ENCODE results near the gene THAP10. TPM values are rescaled to one million over a fixed set of nuclear protein-coding genes. Genes with fewer than 3 reads are reported as not detected.
"Not testable (repeated sequence)": the region's sequence is repeated elsewhere in the genome, so short reads cannot be mapped to it uniquely, and the experiment has no call there.

The THAP10 gene
- total RNA-seq, 2 donors from 2014 or later, result 1.3 to 3.0 TPM

GRCh38 chr15:70932397-70932796, 40.2 kb upstream of the THAP10 start:
- H3K4me1 ChIP-seq, result no peaks in the 10 kb centered on the region
- DNase-seq (no peak), ATAC-seq (no peak)
- no peak overlapping the region for H3K4me3 ChIP-seq
- intact Hi-C loops (cut with DNase I), result no loop called here
- no peaks in the 10 kb centered on the region for H3K9me3 ChIP-seq
- H3K27ac ChIP-seq, result no peak overlapping the region
- TF ChIP-seq CTCF (IDR thresholded peaks at IDR 0.05) (no peak), POLR2A (IDR thresholded peaks at IDR 0.05) (no peak)
- WGBS, 2 donors, result 64 to 68% methylated on average over 2 of the region's 2 CpGs
- H3K27me3 ChIP-seq, result no peaks in the 10 kb centered on the region
- no peaks in the 10 kb centered on the region for H3K36me3 ChIP-seq (replicated peaks in 1 of 2; ENCODE audit: insufficient read depth in 1 of 2, low read depth in 2 of 2)

DNA sequence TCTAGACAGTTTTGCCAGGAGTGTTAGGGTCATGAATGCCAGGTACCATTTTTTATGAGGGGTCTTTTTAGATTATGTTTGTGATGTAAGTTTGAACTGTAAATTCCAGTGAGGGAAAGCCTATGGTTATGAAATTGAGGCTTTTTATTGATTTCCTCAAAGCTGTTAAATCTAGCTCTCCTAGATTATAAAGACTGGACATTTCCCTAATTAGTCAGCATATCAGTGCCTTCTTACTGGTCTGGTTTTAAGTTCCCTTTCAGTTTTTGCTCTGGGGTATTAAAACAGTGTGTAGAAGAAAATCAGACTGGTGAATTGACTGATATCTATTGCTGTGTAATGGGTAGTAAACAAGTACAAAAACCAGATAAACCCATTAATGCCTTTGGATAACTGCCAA, 39.6 kb upstream of the THAP10 start:
- no peak overlapping the region for H3K27ac ChIP-seq
- intact Hi-C loops (cut with DNase I), result no loop called here
- no peaks in the 10 kb centered on the region for H3K27me3 ChIP-seq
- H3K36me3 ChIP-seq (replicated peaks in 1 of 2; ENCODE audit: insufficient read depth in 1 of 2, low read depth in 2 of 2), result no peaks in the 10 kb centered on the region
- H3K4me3 ChIP-seq, result no peak overlapping the region
- no peaks in the 10 kb centered on the region for H3K4me1 ChIP-seq
- no peak for ATAC-seq
- no peaks in the 10 kb centered on the region for H3K9me3 ChIP-seq
- TF ChIP-seq CTCF (IDR thresholded peaks at IDR 0.05) (no peak), POLR2A (IDR thresholded peaks at IDR 0.05) (no peak)
- no peak for DNase-seq

GRCh38 chr15:70926914-70927313, 34.7 kb upstream of the THAP10 start:
- WGBS, 2 donors, result 70 to 77% methylated on average over 1 of the region's 1 CpG
- H3K27me3 ChIP-seq; H3K4me3 ChIP-seq; ATAC-seq; H3K9me3 ChIP-seq; H3K36me3 ChIP-seq (replicated peaks in 1 of 2; ENCODE audit: insufficient read depth in 1 of 2, low read depth in 2 of 2); DNase-seq; H3K27ac ChIP-seq; H3K4me1 ChIP-seq; intact Hi-C loops (cut with DNase I): not testable (repeated sequence)

DNA sequence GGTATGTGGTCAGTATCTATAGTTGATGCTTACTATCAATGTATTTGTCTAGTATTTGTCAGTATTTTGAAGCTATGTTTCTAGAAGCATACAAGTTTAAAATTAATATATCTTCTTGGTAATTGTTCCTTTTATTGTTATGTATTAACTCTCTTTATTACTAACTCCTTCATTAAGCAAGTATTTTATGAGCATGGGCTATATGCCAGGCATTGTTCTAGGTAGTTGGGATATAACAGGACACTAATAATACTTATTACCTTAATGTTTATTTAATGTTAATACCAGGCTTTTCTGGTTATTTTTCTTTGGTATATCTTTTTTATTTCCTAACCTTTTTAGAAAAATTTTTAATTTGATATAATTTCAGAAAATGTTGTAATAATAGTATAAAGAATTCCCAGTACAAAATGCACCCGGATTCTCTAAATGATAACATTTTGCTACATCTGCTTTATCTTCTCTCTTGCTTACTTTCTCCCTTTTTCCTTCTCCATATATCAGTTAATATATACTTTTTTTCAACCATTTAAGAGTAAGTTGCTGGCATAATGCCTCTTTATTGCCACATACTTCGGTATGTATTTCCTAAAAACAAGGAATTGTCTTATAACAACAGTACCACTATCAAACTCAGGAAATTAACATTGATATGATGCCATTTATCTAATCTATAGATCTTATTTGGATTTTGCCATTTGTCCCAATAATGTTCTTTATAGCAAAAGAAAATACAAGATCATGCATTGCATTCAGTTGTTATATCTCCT, 31.3 kb upstream of the THAP10 start:
- no peaks in the 10 kb centered on the region for H3K27me3 ChIP-seq
- no peaks in the 10 kb centered on the region for H3K4me1 ChIP-seq
- no peaks in the 10 kb centered on the region for H3K9me3 ChIP-seq
- intact Hi-C loops (cut with DNase I), result no loop called here
- no peaks in the 10 kb centered on the region for H3K36me3 ChIP-seq (replicated peaks in 1 of 2; ENCODE audit: insufficient read depth in 1 of 2, low read depth in 2 of 2)
- H3K27ac ChIP-seq, result no peak overlapping the region
- no peak for TF ChIP-seq POLR2A (IDR thresholded peaks at IDR 0.05)
- no peak for TF ChIP-seq CTCF (IDR thresholded peaks at IDR 0.05)
- WGBS, 2 donors, result 67 to 77% methylated on average over 2 of the region's 2 CpGs
- ATAC-seq (no peak), DNase-seq (no peak)
- no peak overlapping the region for H3K4me3 ChIP-seq

DNA sequence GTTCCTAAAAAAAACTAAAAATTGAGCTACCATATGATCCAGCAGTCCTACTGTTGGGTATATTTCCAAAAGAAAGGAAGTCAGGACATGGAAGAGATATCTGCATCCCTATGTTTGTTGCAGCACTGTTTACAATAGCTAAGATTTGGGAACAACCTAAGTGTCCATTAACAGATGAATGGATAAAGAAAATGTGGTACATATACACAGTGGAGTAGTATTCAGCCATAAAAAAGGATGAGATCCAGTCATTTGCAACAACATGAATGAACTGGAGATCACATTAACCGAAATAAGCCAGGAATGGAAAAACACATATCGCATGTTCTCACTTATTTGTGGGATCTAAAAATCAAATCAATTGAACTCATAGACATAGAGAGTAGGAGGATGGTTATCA, 29.9 kb upstream of the THAP10 start:
- 87 to 93% methylated on average over 2 of the region's 2 CpGs for WGBS, 2 donors
- ATAC-seq, result no peak
- intact Hi-C loops (cut with DNase I), result no loop called here

More for the DNA sequence above, 29.9 kb upstream of the THAP10 start:
- TF ChIP-seq CTCF (IDR thresholded peaks at IDR 0.05) (no peak), POLR2A (IDR thresholded peaks at IDR 0.05) (no peak)
- Histone ChIP-seq H3K4me1 (no peaks in the 10 kb centered on the region), H3K4me3 (no peak overlapping the region), H3K27ac (no peak overlapping the region), H3K9me3 (no peaks in the 10 kb centered on the region), H3K36me3 (replicated peaks in 1 of 2; ENCODE audit: insufficient read depth in 1 of 2, low read depth in 2 of 2) (no peaks in the 10 kb centered on the region), H3K27me3 (no peaks in the 10 kb centered on the region)
- no peak for DNase-seq
